HG03045 (cell line): ENCODE results near the gene PCDHGA6.
A peak's percentile ranks its signal among the peaks of the same experiment; 100 is the strongest.
"Not testable (repeated sequence)": the region's sequence is repeated elsewhere in the genome, so short reads cannot be mapped to it uniquely, and the experiment has no call there.

Experiments used
- ATAC-seq: cut with Tn5 transposase; IDR thresholded peaks from one replicate; pipeline ENCODE4 v1.9.1; 2021; ENCODE audit warnings: mild to moderate bottlenecking, moderate library complexity; ENCODE audit not compliant: unreplicated experiment

Gene PCDHGA6

GRCh38 chr5:141359790-141360426 lies 13.8 kb upstream of the PCDHGA6 start, which contains the start of gene PCDHGB2:
PCDHGB2 (plus strand) TSS chr5:141359994; CDS start chr5:141360136, 142 bp downstream.
- ATAC-seq: no peak

- ATAC-seq: no peak
These were observed 13.0 kb upstream of the PCDHGA6 start for GRCh38 chr5:141360685-141361084.

GRCh38 chr5:141362719-141363118 lies 11.0 kb upstream of the PCDHGA6 start:
- ATAC-seq: no peak

- no peak for ATAC-seq
These were observed 9.6 kb upstream of the PCDHGA6 start, which contains the start of gene PCDHGA5 for GRCh38 chr5:141363952-141364660. PCDHGA5 (plus strand) TSS chr5:141364162; CDS start chr5:141364331, 169 bp downstream.

GRCh38 chr5:141366016-141366896 lies 7.4 kb upstream of the PCDHGA6 start:
- ATAC-seq: no peak

- peak; percentile 61 for ATAC-seq
These were observed 3.5 kb upstream of the PCDHGA6 start, which contains the start of gene PCDHGB3 for GRCh38 chr5:141369994-141370848. PCDHGB3 (plus strand) TSS chr5:141370242; CDS start chr5:141370395, 153 bp downstream.

GRCh38 chr5:141371572-141372475 lies 1.9 kb upstream of the PCDHGA6 start:
- ATAC-seq: no peak

GRCh38 chr5:141374627-141375026 lies 936 bp downstream of the PCDHGA6 start:
- no peak for ATAC-seq

- not testable (repeated sequence) for ATAC-seq
These were observed 1.9 kb downstream of the PCDHGA6 start for GRCh38 chr5:141375444-141376155.

- ATAC-seq: no peak
These were observed 9.0 kb downstream of the PCDHGA6 start, which contains the start of gene PCDHGA7 for GRCh38 chr5:141382469-141383294. PCDHGA7 (plus strand) TSS chr5:141382742; CDS start chr5:141382900, 158 bp downstream.

GRCh38 chr5:141383345-141383744 lies 9.7 kb downstream of the PCDHGA6 start:
- no peak for ATAC-seq

- no peak for ATAC-seq
These were observed 11.0 kb downstream of the PCDHGA6 start for GRCh38 chr5:141384471-141385267.

GRCh38 chr5:141387557-141388311 lies 14.0 kb downstream of the PCDHGA6 start, which contains the start of gene PCDHGB4:
PCDHGB4 (plus strand) TSS chr5:141387698; CDS start chr5:141387885, 187 bp downstream.
- not testable (repeated sequence) for ATAC-seq

- no peak for ATAC-seq
These were observed 15.0 kb downstream of the PCDHGA6 start for GRCh38 chr5:141388661-141389060.

GRCh38 chr5:141389153-141390042 lies 15.7 kb downstream of the PCDHGA6 start:
- no peak for ATAC-seq
